ENCODE results near the gene INTS13.
"Not testable (repeated sequence)": the region's sequence is repeated elsewhere in the genome, so short reads cannot be mapped to it uniquely, and the experiment has no call there.

The INTS13 gene

GRCh38 chr12:26868447-26869103 is 69.2 kb downstream of the INTS13 start:
- DNase-seq = no peak

DNA sequence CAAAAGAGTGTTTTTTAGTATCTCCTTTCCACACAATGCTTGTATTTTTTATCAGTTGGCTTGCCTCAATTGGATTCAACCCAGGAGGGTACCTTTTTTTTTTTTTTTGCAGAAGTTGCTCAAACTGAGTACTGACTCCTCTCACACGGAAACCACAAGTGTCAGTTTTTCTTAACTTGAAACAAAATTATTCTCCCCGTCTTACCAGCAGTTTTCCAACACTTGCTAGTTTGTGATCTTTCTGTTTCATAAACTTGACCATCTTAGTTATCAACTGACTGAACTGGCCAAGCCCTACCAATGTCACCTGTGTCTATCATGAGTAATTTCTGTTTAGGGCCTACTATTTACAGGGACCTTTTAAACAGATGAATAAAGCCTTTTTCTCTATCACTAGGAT is 70.7 kb downstream of the INTS13 start:
- no peak for DNase-seq

DNA sequence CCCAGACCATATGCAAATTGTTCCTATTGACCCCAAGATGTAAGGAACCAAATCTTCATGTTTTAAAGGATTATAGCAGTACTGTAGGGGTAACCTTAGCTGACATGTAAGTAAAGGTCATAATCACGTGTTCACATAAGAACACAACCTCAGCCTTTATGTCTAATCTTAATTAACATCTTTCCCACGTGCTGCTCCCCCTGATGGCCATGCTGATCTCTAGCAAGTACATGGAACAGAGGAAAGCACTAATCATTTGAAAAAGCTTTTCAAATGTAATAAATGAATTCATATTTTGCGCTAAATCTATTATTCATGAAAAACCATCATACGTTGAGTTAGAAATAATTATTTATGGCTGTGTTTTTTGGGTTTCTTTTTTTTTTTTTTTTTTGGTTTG is 74.3 kb downstream of the INTS13 start:
- DNase-seq = no peak

- DNase-seq = not testable (repeated sequence)
These were observed 75.0 kb downstream of the INTS13 start for GRCh38 chr12:26862787-26863186.

GRCh38 chr12:26861690-26862089 is 76.1 kb downstream of the INTS13 start:
- DNase-seq = no peak

DNA sequence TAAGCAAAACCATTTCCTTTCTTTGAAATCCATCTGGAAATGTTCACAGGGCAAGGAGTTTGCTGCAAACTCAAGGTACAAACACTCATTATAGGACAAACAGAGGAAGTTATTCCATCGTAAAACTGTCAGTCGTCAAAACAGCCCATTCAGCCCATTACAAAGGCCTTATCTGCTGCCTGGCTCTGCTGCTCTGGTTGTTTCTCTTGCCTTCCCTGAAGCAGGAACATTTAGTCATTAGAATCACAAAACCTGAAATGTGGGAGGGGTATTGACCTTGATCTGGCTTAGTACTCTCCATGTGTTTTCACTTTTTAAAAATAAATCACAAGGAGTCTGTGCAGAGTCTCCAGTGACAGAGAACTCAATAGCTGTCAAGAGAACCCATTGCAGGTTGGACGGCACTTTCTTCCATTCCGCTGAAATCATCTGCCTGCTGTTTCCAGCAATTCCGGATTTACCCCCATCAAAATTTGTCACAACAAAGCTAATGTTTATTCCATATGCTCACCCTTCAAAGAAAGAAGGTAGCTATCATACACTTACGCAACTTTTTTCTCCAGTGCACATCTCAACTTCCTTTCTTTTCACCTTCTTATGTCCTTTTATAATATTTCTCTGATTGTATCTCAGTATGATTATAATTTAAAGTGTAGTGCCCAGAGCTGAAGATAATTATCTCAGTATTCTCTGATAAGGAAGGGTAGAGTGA is 80.2 kb downstream of the INTS13 start:
- DNase-seq = peak; percentile 27

GRCh38 chr12:26855337-26855736 is 82.4 kb downstream of the INTS13 start:
- DNase-seq = no peak
